WTC11 (cell line): ENCODE measurements around the gene RRAGD. TPM values are rescaled to one million over a fixed set of nuclear protein-coding genes. Genes with fewer than 3 reads are reported as not detected.

Source experiments
- ATAC-seq: fragments of 200-7000 bp; cut with Tn5 transposase; 2 replicates; pipeline ENCODE4 v1.10.0; 2021; ENCODE audit warnings: mild to moderate bottlenecking, moderate library complexity
- CTCF ChIA-PET: fragments of 300-600 bp; sonication (Branson Sonifier 250); formaldehyde crosslinking; loops from one replicate; lab custom pipeline; 2021; ENCODE audit warnings: antibody characterized with exemption; lab: Charles Lee
- POLR2A ChIA-PET: fragments of 350-600 bp; sonication (Branson Sonifier 250); formaldehyde crosslinking; loops from one replicate; lab custom pipeline; 2021; ENCODE audit warnings: antibody characterized with exemption; lab: Charles Lee
- DNase-seq: peaks from one replicate; pipeline ENCODE4 v3.0.0; 2021; ENCODE audit warnings: low spot score
- H3K27ac Mint-ChIP-seq: 2 replicates; pipeline ENCODE4 v1.8.0; 2021; ENCODE audit warnings: mixed read lengths
- H3K27me3 Mint-ChIP-seq: 2 replicates; pipeline ENCODE4 v1.8.0; 2021; ENCODE audit warnings: low read depth, mild to moderate bottlenecking, moderate library complexity, mixed read lengths
- H3K36me3 Mint-ChIP-seq: 2 replicates; pipeline ENCODE4 v1.8.0; 2021; ENCODE audit warnings: mixed read lengths
- H3K4me1 Mint-ChIP-seq: 2 replicates; pipeline ENCODE4 v1.8.0; 2022; ENCODE audit warnings: mixed read lengths
- H3K4me3 Mint-ChIP-seq: 2 replicates; pipeline ENCODE4 v1.8.0; 2021; ENCODE audit warnings: mild to moderate bottlenecking, moderate library complexity, mixed read lengths
- H3K9me3 Mint-ChIP-seq: 2 replicates; pipeline ENCODE4 v1.8.0; 2021; ENCODE audit warnings: mixed read lengths
- AFF4 ChIP-seq: sonication (generic); formaldehyde crosslinking; IDR thresholded peaks from 2 replicates; pipeline ENCODE4 v1.8.1; 2023; ENCODE audit warnings: mild to moderate bottlenecking, missing genetic modification reagents, borderline replicate concordance
- CREM ChIP-seq: sonication (generic); formaldehyde crosslinking; IDR thresholded peaks from 2 replicates; pipeline ENCODE4 v1.8.1; 2022; ENCODE audit warnings: mild to moderate bottlenecking, missing genetic modification reagents, moderate library complexity
- ERG ChIP-seq: fragments of 250-450 bp; sonication (Bioruptor Pico); IDR thresholded peaks from 2 replicates; pipeline ENCODE4 v1.8.0; 2021; ENCODE audit warnings: mild to moderate bottlenecking
- FOXK1 ChIP-seq: sonication (generic); formaldehyde crosslinking; IDR thresholded peaks from 2 replicates; pipeline ENCODE4 v1.8.0; 2022; ENCODE audit warnings: mild to moderate bottlenecking, moderate library complexity, missing genetic modification reagents
- HMGXB4 ChIP-seq: sonication (generic); formaldehyde crosslinking; IDR thresholded peaks from 2 replicates; pipeline ENCODE4 v1.8.1; 2023; ENCODE audit warnings: mild to moderate bottlenecking, moderate library complexity, missing genetic modification reagents
- KAT7 ChIP-seq: sonication (generic); formaldehyde crosslinking; IDR thresholded peaks from 2 replicates; pipeline ENCODE4 v1.8.1; 2023; ENCODE audit warnings: missing genetic modification reagents, mild to moderate bottlenecking, borderline replicate concordance
- NR3C1 ChIP-seq: sonication (generic); formaldehyde crosslinking; conservative IDR thresholded peaks from 2 replicates; pipeline ENCODE4 v1.8.1; 2023; ENCODE audit warnings: low read depth, mild to moderate bottlenecking, missing genetic modification reagents
- PRRX2 ChIP-seq: fragments of 250-450 bp; sonication (Bioruptor Pico); IDR thresholded peaks from 2 replicates; pipeline ENCODE4 v1.8.0; 2021; ENCODE audit warnings: mild to moderate bottlenecking
- SMAD4 ChIP-seq: sonication (generic); formaldehyde crosslinking; IDR thresholded peaks from 2 replicates; pipeline ENCODE4 v1.8.0; 2022; ENCODE audit warnings: mild to moderate bottlenecking, missing genetic modification reagents
- SP1 ChIP-seq: sonication (generic); formaldehyde crosslinking; conservative IDR thresholded peaks from 2 replicates; pipeline ENCODE4 v1.8.1; 2022; ENCODE audit warnings: missing genetic modification reagents
- STAT6 ChIP-seq: sonication (generic); formaldehyde crosslinking; conservative IDR thresholded peaks from 2 replicates; pipeline ENCODE4 v1.8.1; 2023; ENCODE audit warnings: mild to moderate bottlenecking, low read depth, missing genetic modification reagents, moderate library complexity
- ZNF423 ChIP-seq: fragments of 250-450 bp; sonication (Bioruptor Pico); IDR thresholded peaks from 2 replicates; pipeline ENCODE4 v2.1.2; 2022; ENCODE audit warnings: mild to moderate bottlenecking, moderate library complexity
- ZNF671 ChIP-seq: fragments of 250-450 bp; sonication (Bioruptor Pico); IDR thresholded peaks from 2 replicates; pipeline ENCODE4 v1.8.0; 2021; ENCODE audit warnings: mild to moderate bottlenecking
- total RNA-seq: library from RNA; stranded (reverse); gene quantifications from 3 replicates; pipeline ENCODE4 v1.2.3, GENCODE V29; 2021
- TF ChIP-seq, protein P1 (sequence below): fragments of 250-450 bp; sonication (Bioruptor Pico); IDR thresholded peaks from 2 replicates; pipeline ENCODE4 v1.9.0; 2021; ENCODE audit warnings: moderate library complexity, mild to moderate bottlenecking, inconsistent platforms, borderline replicate concordance
- TF ChIP-seq, protein P2 (sequence below): sonication (generic); formaldehyde crosslinking; IDR thresholded peaks from 2 replicates; pipeline ENCODE4 v1.8.0; 2022; ENCODE audit warnings: missing genetic modification reagents
- TF ChIP-seq, protein P3 (sequence below): sonication (generic); formaldehyde crosslinking; IDR thresholded peaks from 2 replicates; pipeline ENCODE4 v1.8.0; 2022; ENCODE audit warnings: mild to moderate bottlenecking, missing genetic modification reagents
- TF ChIP-seq, protein P4 (sequence below): fragments of 250-450 bp; sonication (Bioruptor Pico); IDR thresholded peaks from 2 replicates; pipeline ENCODE4 v1.9.0; 2021; ENCODE audit warnings: mild to moderate bottlenecking

The RRAGD gene
- total RNA-seq, 1 experiment from 2014 or later = 25.4 TPM

DNA sequence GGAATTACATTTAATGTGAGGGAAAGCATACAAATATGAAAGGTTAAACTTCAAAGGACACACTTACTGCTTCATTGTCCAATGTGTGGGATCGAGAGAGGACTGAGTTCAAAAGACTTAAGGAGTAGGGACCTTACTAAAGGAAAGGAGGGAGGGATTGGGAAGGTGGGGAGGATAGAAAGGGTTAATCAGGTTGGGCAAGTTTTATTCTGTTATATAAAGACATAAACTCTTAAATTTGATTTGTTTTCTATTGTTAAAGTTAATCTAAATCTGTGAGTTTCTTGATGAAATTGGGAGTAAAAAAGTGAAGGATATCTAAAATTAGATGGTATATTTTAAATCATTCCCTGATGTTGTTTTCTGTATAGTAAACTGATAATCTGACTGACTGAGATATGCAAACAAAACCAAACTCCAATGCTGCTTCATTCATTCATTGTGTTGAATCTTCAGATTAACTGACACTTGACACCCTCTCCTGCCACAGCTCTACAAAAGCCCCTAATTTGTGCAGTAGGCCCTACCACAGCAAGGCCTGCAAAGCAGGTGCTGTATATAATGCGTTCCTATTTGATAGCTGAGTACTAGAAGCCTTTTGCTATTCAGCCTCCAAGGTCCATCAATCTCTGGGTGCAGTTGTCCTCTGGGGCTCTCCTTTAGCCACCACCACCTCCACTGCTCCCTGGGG, 58.2 kb downstream of the RRAGD start:
- no peaks in the 10 kb centered on the region for H3K36me3 Mint-ChIP-seq
- ChIA-PET POLR2A (no interaction called here), CTCF (interaction anchor here (1.2 to 2.5 kb wide), 5 partner anchors 14 to 42 kb away, joined by 3 to 22 read pairs (median 6); no protein-coding TSS in a partner anchor)
- DNase-seq (no peak), ATAC-seq (no peak)
- no peak overlapping the region for H3K27ac Mint-ChIP-seq
- H3K27me3 Mint-ChIP-seq = peaks cover 48% of the 10 kb centered on the region
- H3K4me3 Mint-ChIP-seq = peak overlapping the region; percentile 53
- peaks cover 27% of the 10 kb centered on the region for H3K4me1 Mint-ChIP-seq
- H3K9me3 Mint-ChIP-seq = peaks cover 4% of the 10 kb centered on the region; the same call in 1 of the 2 replicates
- TF ChIP-seq HMGXB4 (no peak), CREM (CRISPR knock-in tag) (no peak), KAT7 (CRISPR knock-in tag) (no peak), ERG (no peak), PRRX2 (no peak), SMAD4 (CRISPR knock-in tag) (no peak), ZNF423 (CRISPR knock-in tag) (no peak), STAT6 (CRISPR knock-in tag) (no peak), FOXK1 (no peak), NR3C1 (CRISPR knock-in tag) (no peak), ZNF671 (CRISPR knock-in tag) (no peak), SP1 (CRISPR knock-in tag) (no peak), AFF4 (CRISPR knock-in tag) (no peak)
- TF ChIP-seq, protein P1, sequence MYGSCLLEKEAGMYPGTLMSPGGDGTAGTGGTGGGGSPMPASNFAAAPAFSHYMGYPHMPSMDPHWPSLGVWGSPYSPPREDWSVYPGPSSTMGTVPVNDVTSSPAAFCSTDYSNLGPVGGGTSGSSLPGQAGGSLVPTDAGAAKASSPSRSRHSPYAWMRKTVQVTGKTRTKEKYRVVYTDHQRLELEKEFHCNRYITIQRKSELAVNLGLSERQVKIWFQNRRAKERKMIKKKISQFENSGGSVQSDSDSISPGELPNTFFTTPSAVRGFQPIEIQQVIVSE (CRISPR knock-in tag) = no peak
- TF ChIP-seq, protein P2, sequence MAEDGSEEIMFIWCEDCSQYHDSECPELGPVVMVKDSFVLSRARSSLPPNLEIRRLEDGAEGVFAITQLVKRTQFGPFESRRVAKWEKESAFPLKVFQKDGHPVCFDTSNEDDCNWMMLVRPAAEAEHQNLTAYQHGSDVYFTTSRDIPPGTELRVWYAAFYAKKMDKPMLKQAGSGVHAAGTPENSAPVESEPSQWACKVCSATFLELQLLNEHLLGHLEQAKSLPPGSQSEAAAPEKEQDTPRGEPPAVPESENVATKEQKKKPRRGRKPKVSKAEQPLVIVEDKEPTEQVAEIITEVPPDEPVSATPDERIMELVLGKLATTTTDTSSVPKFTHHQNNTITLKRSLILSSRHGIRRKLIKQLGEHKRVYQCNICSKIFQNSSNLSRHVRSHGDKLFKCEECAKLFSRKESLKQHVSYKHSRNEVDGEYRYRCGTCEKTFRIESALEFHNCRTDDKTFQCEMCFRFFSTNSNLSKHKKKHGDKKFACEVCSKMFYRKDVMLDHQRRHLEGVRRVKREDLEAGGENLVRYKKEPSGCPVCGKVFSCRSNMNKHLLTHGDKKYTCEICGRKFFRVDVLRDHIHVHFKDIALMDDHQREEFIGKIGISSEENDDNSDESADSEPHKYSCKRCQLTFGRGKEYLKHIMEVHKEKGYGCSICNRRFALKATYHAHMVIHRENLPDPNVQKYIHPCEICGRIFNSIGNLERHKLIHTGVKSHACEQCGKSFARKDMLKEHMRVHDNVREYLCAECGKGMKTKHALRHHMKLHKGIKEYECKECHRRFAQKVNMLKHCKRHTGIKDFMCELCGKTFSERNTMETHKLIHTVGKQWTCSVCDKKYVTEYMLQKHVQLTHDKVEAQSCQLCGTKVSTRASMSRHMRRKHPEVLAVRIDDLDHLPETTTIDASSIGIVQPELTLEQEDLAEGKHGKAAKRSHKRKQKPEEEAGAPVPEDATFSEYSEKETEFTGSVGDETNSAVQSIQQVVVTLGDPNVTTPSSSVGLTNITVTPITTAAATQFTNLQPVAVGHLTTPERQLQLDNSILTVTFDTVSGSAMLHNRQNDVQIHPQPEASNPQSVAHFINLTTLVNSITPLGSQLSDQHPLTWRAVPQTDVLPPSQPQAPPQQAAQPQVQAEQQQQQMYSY (CRISPR knock-in tag) = no peak
- TF ChIP-seq, protein P3, sequence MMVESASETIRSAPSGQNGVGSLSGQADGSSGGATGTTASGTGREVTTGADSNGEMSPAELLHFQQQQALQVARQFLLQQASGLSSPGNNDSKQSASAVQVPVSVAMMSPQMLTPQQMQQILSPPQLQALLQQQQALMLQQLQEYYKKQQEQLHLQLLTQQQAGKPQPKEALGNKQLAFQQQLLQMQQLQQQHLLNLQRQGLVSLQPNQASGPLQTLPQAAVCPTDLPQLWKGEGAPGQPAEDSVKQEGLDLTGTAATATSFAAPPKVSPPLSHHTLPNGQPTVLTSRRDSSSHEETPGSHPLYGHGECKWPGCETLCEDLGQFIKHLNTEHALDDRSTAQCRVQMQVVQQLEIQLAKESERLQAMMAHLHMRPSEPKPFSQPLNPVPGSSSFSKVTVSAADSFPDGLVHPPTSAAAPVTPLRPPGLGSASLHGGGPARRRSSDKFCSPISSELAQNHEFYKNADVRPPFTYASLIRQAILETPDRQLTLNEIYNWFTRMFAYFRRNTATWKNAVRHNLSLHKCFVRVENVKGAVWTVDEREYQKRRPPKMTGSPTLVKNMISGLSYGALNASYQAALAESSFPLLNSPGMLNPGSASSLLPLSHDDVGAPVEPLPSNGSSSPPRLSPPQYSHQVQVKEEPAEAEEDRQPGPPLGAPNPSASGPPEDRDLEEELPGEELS (CRISPR knock-in tag) = no peak
- TF ChIP-seq, protein P4, sequence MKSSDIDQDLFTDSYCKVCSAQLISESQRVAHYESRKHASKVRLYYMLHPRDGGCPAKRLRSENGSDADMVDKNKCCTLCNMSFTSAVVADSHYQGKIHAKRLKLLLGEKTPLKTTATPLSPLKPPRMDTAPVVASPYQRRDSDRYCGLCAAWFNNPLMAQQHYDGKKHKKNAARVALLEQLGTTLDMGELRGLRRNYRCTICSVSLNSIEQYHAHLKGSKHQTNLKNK (CRISPR knock-in tag) = no peak
